ENCODE measurements around the gene BRIX1. TPM values are rescaled to one million over a fixed set of nuclear protein-coding genes. Genes with fewer than 3 reads are reported as not detected.

Gene BRIX1
- total and polyA plus RNA-seq, 2 of the 13 experiments (the other 11 are each of a cell fraction or from before 2014, with no cell fraction given): 23.6 to 78.4 TPM

DNA sequence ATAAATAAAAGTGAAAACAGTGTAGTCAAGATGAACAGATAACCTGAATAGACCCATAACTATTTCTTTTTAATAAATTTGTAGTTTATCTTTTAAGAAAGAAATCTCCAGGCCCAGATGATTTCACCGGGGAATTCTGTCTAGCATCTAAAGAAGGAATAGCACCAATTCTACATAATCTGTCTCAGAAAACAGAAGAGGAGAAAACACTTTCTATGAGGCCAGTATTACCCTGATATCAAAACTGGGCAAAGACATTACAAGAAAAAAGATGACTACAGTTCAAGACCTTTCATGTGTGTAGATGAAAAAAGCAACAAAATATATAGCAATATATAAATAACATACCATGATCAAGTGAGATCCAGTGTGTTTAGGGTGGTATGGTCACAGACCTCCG is 45.1 kb upstream of the BRIX1 start:
- ChIA-PET POLR2A (no interaction called here), CTCF (ENCODE audit: low intra/inter-chr PET ratio, low total read pairs) (no interaction called here)
- Histone ChIP-seq H3K4me3 (replicated peaks in 1 of 3; ENCODE audit: insufficient read depth in 1 of 3, low read depth in 2 of 3, low read length in 3 of 3) (no peak overlapping the region), H3K27ac (ENCODE audit: extremely low read length, insufficient read depth, low read length) (no peak overlapping the region), H3K36me3 (replicated peaks in 1 of 2; ENCODE audit: control insufficient read depth in 1 of 2, insufficient read depth in 2 of 2, low read length in 2 of 2) (no peaks in the 10 kb centered on the region), H4K20me1 (ENCODE audit: insufficient read depth, low read length) (no peaks in the 10 kb centered on the region), H3K9ac (ENCODE audit: insufficient read depth, low read depth, low read length) (no peak overlapping the region), H3K4me1 (ENCODE audit: insufficient read depth, low read length) (peaks cover 42% of the 10 kb centered on the region), H3K27me3 (ENCODE audit: control insufficient read depth in 1 of 2, insufficient read depth in 2 of 2, low read length in 2 of 2) (no peaks in the 10 kb centered on the region), H3K79me2 (ENCODE audit: insufficient read depth, low read length) (no peaks in the 10 kb centered on the region), H2AFZ (ENCODE audit: low read length) (no peak overlapping the region), H3K9me3 (ENCODE audit: low read length) (no peaks in the 10 kb centered on the region), H3K4me2 (ENCODE audit: low read depth, low read length) (no peak overlapping the region)
- no peak for TF ChIP-seq ZBTB7B (CRISPR knock-in tag; IDR thresholded peaks at IDR 0.05)
- TF ChIP-seq GTF3A (CRISPR knock-in tag; conservative IDR thresholded peaks at IDR 0.05): no peak
- TF ChIP-seq, protein P1, sequence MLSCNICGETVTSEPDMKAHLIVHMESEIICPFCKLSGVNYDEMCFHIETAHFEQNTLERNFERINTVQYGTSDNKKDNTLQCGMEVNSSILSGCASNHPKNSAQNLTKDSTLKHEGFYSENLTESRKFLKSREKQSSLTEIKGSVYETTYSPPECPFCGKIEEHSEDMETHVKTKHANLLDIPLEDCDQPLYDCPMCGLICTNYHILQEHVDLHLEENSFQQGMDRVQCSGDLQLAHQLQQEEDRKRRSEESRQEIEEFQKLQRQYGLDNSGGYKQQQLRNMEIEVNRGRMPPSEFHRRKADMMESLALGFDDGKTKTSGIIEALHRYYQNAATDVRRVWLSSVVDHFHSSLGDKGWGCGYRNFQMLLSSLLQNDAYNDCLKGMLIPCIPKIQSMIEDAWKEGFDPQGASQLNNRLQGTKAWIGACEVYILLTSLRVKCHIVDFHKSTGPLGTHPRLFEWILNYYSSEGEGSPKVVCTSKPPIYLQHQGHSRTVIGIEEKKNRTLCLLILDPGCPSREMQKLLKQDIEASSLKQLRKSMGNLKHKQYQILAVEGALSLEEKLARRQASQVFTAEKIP (CRISPR knock-in tag; IDR thresholded peaks at IDR 0.05; ENCODE audit: borderline replicate concordance): no peak
- TF ChIP-seq, protein P2, sequence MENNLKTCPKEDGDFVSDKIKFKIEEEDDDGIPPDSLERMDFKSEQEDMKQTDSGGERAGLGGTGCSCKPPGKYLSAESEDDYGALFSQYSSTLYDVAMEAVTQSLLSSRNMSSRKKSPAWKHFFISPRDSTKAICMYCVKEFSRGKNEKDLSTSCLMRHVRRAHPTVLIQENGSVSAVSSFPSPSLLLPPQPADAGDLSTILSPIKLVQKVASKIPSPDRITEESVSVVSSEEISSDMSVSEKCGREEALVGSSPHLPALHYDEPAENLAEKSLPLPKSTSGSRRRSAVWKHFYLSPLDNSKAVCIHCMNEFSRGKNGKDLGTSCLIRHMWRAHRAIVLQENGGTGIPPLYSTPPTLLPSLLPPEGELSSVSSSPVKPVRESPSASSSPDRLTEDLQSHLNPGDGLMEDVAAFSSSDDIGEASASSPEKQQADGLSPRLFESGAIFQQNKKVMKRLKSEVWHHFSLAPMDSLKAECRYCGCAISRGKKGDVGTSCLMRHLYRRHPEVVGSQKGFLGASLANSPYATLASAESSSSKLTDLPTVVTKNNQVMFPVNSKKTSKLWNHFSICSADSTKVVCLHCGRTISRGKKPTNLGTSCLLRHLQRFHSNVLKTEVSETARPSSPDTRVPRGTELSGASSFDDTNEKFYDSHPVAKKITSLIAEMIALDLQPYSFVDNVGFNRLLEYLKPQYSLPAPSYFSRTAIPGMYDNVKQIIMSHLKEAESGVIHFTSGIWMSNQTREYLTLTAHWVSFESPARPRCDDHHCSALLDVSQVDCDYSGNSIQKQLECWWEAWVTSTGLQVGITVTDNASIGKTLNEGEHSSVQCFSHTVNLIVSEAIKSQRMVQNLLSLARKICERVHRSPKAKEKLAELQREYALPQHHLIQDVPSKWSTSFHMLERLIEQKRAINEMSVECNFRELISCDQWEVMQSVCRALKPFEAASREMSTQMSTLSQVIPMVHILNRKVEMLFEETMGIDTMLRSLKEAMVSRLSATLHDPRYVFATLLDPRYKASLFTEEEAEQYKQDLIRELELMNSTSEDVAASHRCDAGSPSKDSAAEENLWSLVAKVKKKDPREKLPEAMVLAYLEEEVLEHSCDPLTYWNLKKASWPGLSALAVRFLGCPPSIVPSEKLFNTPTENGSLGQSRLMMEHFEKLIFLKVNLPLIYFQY (CRISPR knock-in tag; IDR thresholded peaks at IDR 0.05; ENCODE audit: borderline replicate concordance): no peak
- BruUV-seq (replicated peaks): no TSS peak
- ATAC-seq: no peak
- intact Hi-C loops (cut with micrococcal nuclease; ENCODE audit: unreplicated experiment) (no loop called here), in situ Hi-C loops (cut with HindIII; ENCODE audit: extremely low pct_ligation_motif_present, low pct_unique_long_range_greater_than_20kb) (no loop called here)
- DNase-seq (ENCODE audit: low spot score): no peak
- FAIRE-seq: no peak
- whole genome bisulfite sequencing (ENCODE audit: low lambda C conversion rate): 97% methylated on average over 2 of the region's 2 CpGs

All from HepG2 (cell line).